Hematopoietic multipotent progenitor cell treated with erythropoietin and hydrocortisone succinate and interleukin-3 and kit ligand, for 17 days (in vitro differentiated cells): ENCODE data around the gene FAM187B.

Experiments
- DNase-seq: peaks from one replicate; pipeline ENCODE4 v3.0.0-alpha.2; 2015; ENCODE audit warnings: low spot score

Gene FAM187B

GRCh38 chr19:35178701-35179100 lies 49.8 kb downstream of the FAM187B start:
- DNase-seq: no peak

- DNase-seq: no peak
Measured at GRCh38 chr19:35177377-35178274, 50.9 kb downstream of the FAM187B start.

- DNase-seq: no peak
Measured at GRCh38 chr19:35176181-35176570, 52.4 kb downstream of the FAM187B start.
